H1 (cell line): ENCODE results near the gene RRP1. TPM values are rescaled to one million over a fixed set of nuclear protein-coding genes. Genes with fewer than 3 reads are reported as not detected.
A peak's percentile ranks its signal among the peaks of the same experiment; 100 is the strongest.

Source experiments
- CTCF ChIA-PET: fragments of 300-600 bp; sonication (Branson Sonifier 250); formaldehyde crosslinking; loops from one replicate; lab custom pipeline; 2021; ENCODE audit not compliant: partially characterized antibody; lab: Charles Lee
- POLR2A ChIA-PET: fragments of 300-600 bp; sonication (Branson Sonifier 250); formaldehyde crosslinking; loops from one replicate; lab custom pipeline; 2021; ENCODE audit warnings: inconsistent platforms; ENCODE audit not compliant: partially characterized antibody; lab: Charles Lee
- DNase-seq, 2 experiments: peaks; one replicate each; pipeline versions ENCODE4 v3.0.0 to v3.0.0-alpha.2; 2010 to 2022; ENCODE audit warnings: low spot score in 2 of 2, low read depth in 1 of 2, mixed read lengths in 1 of 2
- FAIRE-seq: peaks from 2 replicates; lab custom pipeline; 2011; peaks lifted over from hg19 to GRCh38; lab: Jason Lieb, UNC
- H2AFZ ChIP-seq: 2 replicates; pipeline ENCODE4 v1.8.1; 2012; ENCODE audit warnings: low read length, inconsistent platforms
- H2AK5ac ChIP-seq: 2 replicates; pipeline ENCODE4 v1.6.1; 2013; ENCODE audit warnings: low read depth, low read length
- H2BK120ac ChIP-seq: replicated peaks from 2 replicates; pipeline ENCODE3; 2013; ENCODE audit warnings: low read depth, low read length, inconsistent platforms
- H2BK12ac ChIP-seq: 2 replicates; pipeline ENCODE4 v1.6.1; 2013; ENCODE audit warnings: low read depth, low read length
- H2BK15ac ChIP-seq: 2 replicates; pipeline ENCODE4 v1.6.1; 2013; ENCODE audit warnings: low read length
- H2BK20ac ChIP-seq: 2 replicates; pipeline ENCODE4 v1.6.1; 2013; ENCODE audit warnings: low read length
- H2BK5ac ChIP-seq: 2 replicates; pipeline ENCODE4 v1.6.1; 2013; ENCODE audit warnings: low read depth, low read length
- H3K14ac ChIP-seq: 2 replicates; pipeline ENCODE4 v1.6.1; 2013; ENCODE audit warnings: inconsistent platforms; ENCODE audit not compliant: insufficient read length
- H3K18ac ChIP-seq: 2 replicates; pipeline ENCODE4 v1.6.1; 2013; ENCODE audit warnings: low read length; ENCODE audit errors: extremely low read depth
- H3K23ac ChIP-seq: 2 replicates; pipeline ENCODE4 v1.6.1; 2013; ENCODE audit warnings: inconsistent platforms; ENCODE audit not compliant: insufficient read length
- H3K23me2 ChIP-seq: 2 replicates; pipeline ENCODE4 v1.6.1; 2013; ENCODE audit warnings: low read depth, low read length
- H3K27ac ChIP-seq: 2 replicates; pipeline ENCODE4 v1.6.1; 2011; ENCODE audit warnings: low read depth, low read length, inconsistent platforms
- H3K27me3 ChIP-seq, 4 experiments: replicated peaks in 1 of 4; 1 replicate in 1 of 4; 2 replicates in 3 of 4; pipeline versions ENCODE4 v1.6.1 to v1.8.1; 2011 to 2013; ENCODE audit warnings: low read length in 3 of 4, mild to moderate bottlenecking in 3 of 4, inconsistent platforms in 2 of 4, mixed read lengths in 2 of 4, moderate library complexity in 1 of 4; ENCODE audit not compliant: control insufficient read depth in 3 of 4, insufficient read depth in 3 of 4; ENCODE audit errors: extremely low read depth in 1 of 4
- H3K36me3 ChIP-seq, 4 experiments: 2 replicates each; pipeline versions ENCODE4 v1.6.1 to v1.8.1; 2011 to 2013; ENCODE audit warnings: mild to moderate bottlenecking in 4 of 4, low read length in 3 of 4, moderate library complexity in 2 of 4, control low read depth in 1 of 4, inconsistent platforms in 1 of 4; ENCODE audit not compliant: insufficient read depth in 4 of 4, control insufficient read depth in 2 of 4
- H3K4ac ChIP-seq: replicated peaks from 2 replicates; pipeline ENCODE3; 2013; ENCODE audit warnings: low read length, low read depth, mixed read lengths, inconsistent platforms; ENCODE audit not compliant: insufficient read length
- H3K4me1 ChIP-seq, 4 experiments: replicated peaks in 1 of 4; 1 replicate in 1 of 4; 2 replicates in 3 of 4; pipeline versions ENCODE4 v1.6.1 to v1.8.1; 2011 to 2013; ENCODE audit warnings: low read length in 3 of 4, inconsistent platforms in 2 of 4, mixed read lengths in 1 of 4; ENCODE audit not compliant: insufficient read depth in 4 of 4, control insufficient read depth in 3 of 4
- H3K4me2 ChIP-seq, 2 experiments: 2 replicates each; pipeline versions ENCODE4 v1.6.1 to v1.8.1; 2011 to 2013; ENCODE audit warnings: low read depth in 2 of 2, low read length in 2 of 2, control low read depth in 1 of 2, inconsistent platforms in 1 of 2, mild to moderate bottlenecking in 1 of 2; ENCODE audit not compliant: insufficient read depth in 1 of 2
- H3K4me3 ChIP-seq, 4 experiments: fragments of 200-600, 300-600 bp in 1 of 4; sonication (generic), shearing (Covaris generic), sonication (Bioruptor Twin) in 1 of 4; 2 replicates each; pipeline versions ENCODE4 v1.5.1 to v1.8.1; 2011 to 2016; ENCODE audit warnings: low read length in 4 of 4, low read depth in 3 of 4, control low read depth in 2 of 4, inconsistent platforms in 2 of 4, mild to moderate bottlenecking in 2 of 4, mixed read lengths in 1 of 4, moderate library complexity in 1 of 4; ENCODE audit not compliant: insufficient read depth in 2 of 4; ENCODE audit errors: extremely low read depth in 1 of 4
- H3K56ac ChIP-seq: replicated peaks from 2 replicates; pipeline ENCODE3; 2013; ENCODE audit warnings: low read depth, mild to moderate bottlenecking, mixed read lengths, low read length, inconsistent platforms; ENCODE audit not compliant: insufficient read length
- H3K79me1 ChIP-seq: 2 replicates; pipeline ENCODE4 v1.6.1; 2013; ENCODE audit warnings: low read depth, low read length, control low read depth
- H3K79me2 ChIP-seq, 2 experiments: 2 replicates each; pipeline versions ENCODE4 v1.6.1 to v1.8.1; 2012 to 2013; ENCODE audit warnings: low read length in 2 of 2, mild to moderate bottlenecking in 2 of 2, inconsistent platforms in 1 of 2; ENCODE audit not compliant: insufficient read depth in 2 of 2, control insufficient read depth in 1 of 2
- H3K9ac ChIP-seq, 4 experiments: replicated peaks in 1 of 4; 1 replicate in 1 of 4; 2 replicates in 3 of 4; pipeline versions ENCODE4 v1.6.1 to v1.8.1; 2011 to 2013; ENCODE audit warnings: low read depth in 3 of 4, low read length in 3 of 4, control low read depth in 2 of 4, mild to moderate bottlenecking in 2 of 4, moderate library complexity in 2 of 4, inconsistent platforms in 1 of 4; ENCODE audit errors: extremely low read depth in 1 of 4
- H3K9me3 ChIP-seq, 2 experiments: 2 replicates each; pipeline versions ENCODE4 v1.6.1 to v1.8.1; 2012 to 2013; ENCODE audit warnings: mild to moderate bottlenecking in 2 of 2, moderate library complexity in 2 of 2, control low read depth in 1 of 2, inconsistent platforms in 1 of 2, low read depth in 1 of 2, low read length in 1 of 2, mixed read lengths in 1 of 2; ENCODE audit not compliant: insufficient read depth in 2 of 2
- H4K20me1 ChIP-seq, 2 experiments: replicated peaks in 1 of 2; 2 replicates each; pipeline versions ENCODE3 to v1.8.1; 2011 to 2013; ENCODE audit warnings: inconsistent platforms in 2 of 2, low read length in 2 of 2, mild to moderate bottlenecking in 1 of 2; ENCODE audit not compliant: insufficient read depth in 2 of 2, control insufficient read depth in 1 of 2
- H4K5ac ChIP-seq: 2 replicates; pipeline ENCODE4 v1.6.1; 2013; ENCODE audit warnings: low read length, low read depth, mixed read lengths, inconsistent platforms; ENCODE audit not compliant: insufficient read length
- H4K8ac ChIP-seq: 2 replicates; pipeline ENCODE4 v1.8.0; 2013; ENCODE audit warnings: mild to moderate bottlenecking, moderate library complexity, low read length, inconsistent platforms; ENCODE audit not compliant: insufficient read depth; ENCODE audit errors: extremely low read depth
- H4K91ac ChIP-seq: replicated peaks from 2 replicates; pipeline ENCODE3; 2013; ENCODE audit warnings: low read length, mixed read lengths, inconsistent platforms; ENCODE audit not compliant: insufficient read length
- ASH2L ChIP-seq: fragments of 200-600, 300-600 bp; sonication (generic); IDR thresholded peaks from one replicate; pipeline ENCODE4 v1.7.1; 2017; ENCODE audit warnings: low read length
- WGBS, 2 experiments: shearing (Covaris generic) in 1 of 2; methylation state at CpG; one replicate each; pipeline versions ENCODE4 v1.1.6 to v1.1.7; 2013 to 2015; ENCODE audit warnings: low lambda C conversion rate in 2 of 2, mixed read lengths in 2 of 2, inconsistent platforms in 1 of 2, low coverage in 1 of 2, missing lambda C conversion rate in 1 of 2; ENCODE audit not compliant: insufficient replicate concordance in 2 of 2, insufficient coverage in 1 of 2, insufficient read length in 1 of 2; ENCODE audit errors: extremely low coverage in 1 of 2, missing lambda C conversion rate in 1 of 2; 5-methylcytosine and 5-hydroxymethylcytosine counted together
- polyA plus RNA-seq, 7 experiments: library from polyadenylated mRNA; depleted of rRNA in 3 of 7; stranded (reverse) in 5 of 7; unstranded in 2 of 7; fragments of >200 nt in 5 of 7; fragments of 200-250 nt in 2 of 7; gene quantifications; 1 replicate in 5 of 7; 2 replicates in 1 of 7; 4 replicates in 1 of 7; pipeline versions ENCODE4 v1.2.1 to v1.2.3, GENCODE V29; 2011 to 2013; ENCODE audit warnings: missing spikeins in 2 of 7, mixed read lengths in 2 of 7
- total RNA-seq: library from RNA; stranded (reverse); fragmentation: NEBNext Ultra II Directional; extraction: Animal tissue kit (Norgen Biotek cat#: 25700); gene quantifications from 2 replicates; pipeline ENCODE4 v1.2.1, GENCODE V29; 2021

RRP1 gene
- total and polyA plus RNA-seq, 2 of the 8 experiments (the other 6 are each of a cell fraction or from before 2014, with no cell fraction given) = 11.6 to 55.2 TPM

GRCh38 chr21:43758811-43759210, 30.6 kb upstream of the RRP1 start:
- no peaks in the 10 kb centered on the region for H3K79me2 ChIP-seq
- POLR2A ChIA-PET = interaction anchor here (0.5 to 2.5 kb wide), 6 partner anchors 10 to 233 kb away, joined by 3 to 7 read pairs (median 4); no protein-coding TSS in a partner anchor

More at GRCh38 chr21:43758811-43759210, 30.6 kb upstream of the RRP1 start:
- Histone ChIP-seq H4K20me1 (peaks cover 0 to 15% of the 10 kb centered on the region in 2 experiments), H3K18ac (no peak overlapping the region), H2AFZ (no peak overlapping the region), H3K27ac (no peak overlapping the region), H3K56ac (no peak overlapping the region), H2BK12ac (no peak overlapping the region), H3K14ac (no peak overlapping the region), H2BK5ac (no peak overlapping the region), H3K4me3 (no peak overlapping the region), H2BK15ac (no peak overlapping the region), H4K5ac (no peak overlapping the region), H3K4me1 (no peaks in the 10 kb centered on the region), H3K4me2 (no peak overlapping the region), H3K79me1 (no peaks in the 10 kb centered on the region), H2AK5ac (no peak overlapping the region), H4K91ac (no peak overlapping the region), H3K23ac (no peak overlapping the region), H3K9ac (no peak overlapping the region), H2BK20ac (no peak overlapping the region), H3K4ac (no peak overlapping the region), H2BK120ac (no peak overlapping the region), H3K9me3 (no peaks in the 10 kb centered on the region), H4K8ac (peak overlapping the region; percentile 14; the same call in 1 of the 2 replicates), H3K36me3 (peaks cover 5 to 29% (median 12%) of the 10 kb centered on the region in 4 experiments; a peak in 7 of 8 replicates), H3K23me2 (no peaks in the 10 kb centered on the region), H3K27me3 (no peaks in the 10 kb centered on the region)
- DNase-seq (no peak), FAIRE-seq (no peak)
- 86% methylated on average over 10 of the region's 10 CpGs; no CpG with 5 or more reads in 1 of the 2 experiments for WGBS, 2 experiments
- no peak for TF ChIP-seq ASH2L
- CTCF ChIA-PET = interaction anchor here (0.6 kb wide), 1 partner anchor 282 kb away, joined by 5 read pairs; no protein-coding TSS in a partner anchor
